Thyroid gland (tissue), 4 donors: ENCODE measurements around the gene ZNF618. TPM values are rescaled to one million over a fixed set of nuclear protein-coding genes. Genes with fewer than 3 reads are reported as not detected.

Source experiments
- DNase-seq, 2 donors: peaks; one replicate each; pipeline ENCODE4 v3.0.0-alpha.2; 2019
- H3K27ac ChIP-seq, 3 donors: fragments of 200-600 bp; sonication (generic); 1 replicate in 2 of 3; 2 replicates in 1 of 3; pipeline ENCODE4 v1.5.1; 2016 to 2019; ENCODE audit warnings: mild to moderate bottlenecking in 1 of 3, moderate library complexity in 1 of 3
- H3K27me3 ChIP-seq: fragments of 200-600 bp; sonication (generic); one replicate; pipeline ENCODE4 v1.5.1; 2019
- H3K36me3 ChIP-seq, 2 donors: fragments of 200-600 bp; sonication (generic); one replicate each; pipeline ENCODE4 v1.5.1; 2016 to 2019
- H3K4me1 ChIP-seq, 2 donors: fragments of 200-600 bp; sonication (generic); one replicate each; pipeline ENCODE4 v1.5.1; 2017 to 2019
- H3K4me3 ChIP-seq, 3 donors: fragments of 200-600 bp; sonication (generic); replicated peaks in 1 of 3; 1 replicate in 2 of 3; 2 replicates in 1 of 3; pipeline ENCODE4 v1.5.1; 2016; ENCODE audit warnings: mild to moderate bottlenecking in 1 of 3
- H3K9me3 ChIP-seq: fragments of 200-600 bp; sonication (generic); one replicate; pipeline ENCODE4 v1.5.1; 2017
- POLR2A ChIP-seq, 2 donors: fragments of 450-650 bp; IDR thresholded peaks; one replicate each; pipeline ENCODE4 v1.6.1; 2017; ENCODE audit warnings: antibody characterized with exemption in 2 of 2, mild to moderate bottlenecking in 2 of 2, moderate library complexity in 1 of 2
- WGBS, 2 donors: methylation state at CpG; one replicate each; pipeline ENCODE4 v1.1.5; 2017; 5-methylcytosine and 5-hydroxymethylcytosine counted together
- intact Hi-C: fragments of 100-400 bp; cut with DNase I; formaldehyde crosslinking; loops from one replicate; pipeline ENCODE4 v1.15.1; 2023
- total RNA-seq, 4 donors: library from RNA; depleted of rRNA; stranded (reverse); fragments of >200 nt; gene quantifications; one replicate each; pipeline ENCODE4 v1.2.3, GENCODE V29; 2016
- TF ChIP-seq, protein P1 (sequence below), 6 experiments: fragments of 200-600 bp in 3 of 6; fragments of 450-650 bp in 3 of 6; sonication (generic) in 3 of 6; IDR thresholded peaks; one replicate each; pipeline ENCODE4 v1.5.1; 2016 to 2019; ENCODE audit warnings: antibody characterized with exemption in 6 of 6, mild to moderate bottlenecking in 2 of 6, inconsistent platforms in 1 of 6, moderate library complexity in 1 of 6

ZNF618 gene
- total RNA-seq, 4 donors from 2014 or later = 9.9 to 17.5 (median 15.5) TPM

DNA sequence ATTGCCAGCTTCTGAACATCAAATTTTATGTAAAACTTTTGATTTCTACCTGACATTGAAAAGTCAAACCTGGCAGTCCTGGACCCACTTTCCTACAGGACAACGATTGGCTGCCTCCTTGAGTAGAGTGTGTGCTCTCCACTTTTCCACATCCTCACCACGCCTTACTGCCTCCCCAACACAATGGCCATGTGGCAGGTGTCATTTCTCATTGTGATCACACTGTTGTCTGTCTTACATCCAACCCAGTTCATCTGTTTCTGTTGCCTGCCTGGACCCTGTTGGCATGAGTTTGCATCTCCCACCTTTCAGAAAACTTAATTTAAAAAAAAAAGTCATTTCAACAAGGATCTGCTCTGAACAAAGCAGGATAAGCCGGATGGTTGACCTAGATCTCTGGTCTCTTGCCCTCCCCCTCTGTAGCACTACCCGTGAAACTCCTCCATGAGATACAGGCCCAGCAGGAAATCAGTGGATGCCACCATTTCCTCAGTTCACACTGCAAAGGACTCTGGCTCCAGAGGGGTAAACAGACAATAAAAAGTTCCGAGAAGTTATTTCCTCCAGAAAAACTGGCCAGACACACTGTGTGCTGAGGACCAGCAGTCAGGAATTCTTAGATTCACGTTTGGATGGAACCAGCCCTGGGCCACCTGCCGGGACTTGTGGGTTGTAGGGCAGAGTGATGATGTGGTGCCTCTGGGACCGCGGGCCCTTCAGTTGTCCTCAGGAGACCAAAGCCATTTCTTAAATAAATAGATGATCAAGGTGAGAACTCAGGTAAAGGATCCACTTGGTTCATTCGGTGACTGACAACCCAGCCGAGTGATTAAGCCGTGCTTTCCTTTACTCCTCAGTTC lies 153.4 kb downstream of the ZNF618 start:
- Histone ChIP-seq H3K27ac (no peak overlapping the region), H3K4me1 (no peaks in the 10 kb centered on the region), H3K36me3 (peaks cover 0 to 9% of the 10 kb centered on the region in 2 donors), H3K4me3 (no peak overlapping the region), H3K27me3 (no peaks in the 10 kb centered on the region), H3K9me3 (no peaks in the 10 kb centered on the region)
- WGBS, 2 donors = 82 to 86% methylated on average over 12 of the region's 12 CpGs
- no peak for DNase-seq
- no peak for TF ChIP-seq POLR2A (IDR thresholded peaks at IDR 0.05)
- TF ChIP-seq, protein P1, sequence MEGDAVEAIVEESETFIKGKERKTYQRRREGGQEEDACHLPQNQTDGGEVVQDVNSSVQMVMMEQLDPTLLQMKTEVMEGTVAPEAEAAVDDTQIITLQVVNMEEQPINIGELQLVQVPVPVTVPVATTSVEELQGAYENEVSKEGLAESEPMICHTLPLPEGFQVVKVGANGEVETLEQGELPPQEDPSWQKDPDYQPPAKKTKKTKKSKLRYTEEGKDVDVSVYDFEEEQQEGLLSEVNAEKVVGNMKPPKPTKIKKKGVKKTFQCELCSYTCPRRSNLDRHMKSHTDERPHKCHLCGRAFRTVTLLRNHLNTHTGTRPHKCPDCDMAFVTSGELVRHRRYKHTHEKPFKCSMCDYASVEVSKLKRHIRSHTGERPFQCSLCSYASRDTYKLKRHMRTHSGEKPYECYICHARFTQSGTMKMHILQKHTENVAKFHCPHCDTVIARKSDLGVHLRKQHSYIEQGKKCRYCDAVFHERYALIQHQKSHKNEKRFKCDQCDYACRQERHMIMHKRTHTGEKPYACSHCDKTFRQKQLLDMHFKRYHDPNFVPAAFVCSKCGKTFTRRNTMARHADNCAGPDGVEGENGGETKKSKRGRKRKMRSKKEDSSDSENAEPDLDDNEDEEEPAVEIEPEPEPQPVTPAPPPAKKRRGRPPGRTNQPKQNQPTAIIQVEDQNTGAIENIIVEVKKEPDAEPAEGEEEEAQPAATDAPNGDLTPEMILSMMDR (IDR thresholded peaks at IDR 0.05) = no peak
- intact Hi-C loops = loop anchor here (10.0 kb wide), 1 partner anchor 225 kb away; no protein-coding TSS in a partner anchor

DNA sequence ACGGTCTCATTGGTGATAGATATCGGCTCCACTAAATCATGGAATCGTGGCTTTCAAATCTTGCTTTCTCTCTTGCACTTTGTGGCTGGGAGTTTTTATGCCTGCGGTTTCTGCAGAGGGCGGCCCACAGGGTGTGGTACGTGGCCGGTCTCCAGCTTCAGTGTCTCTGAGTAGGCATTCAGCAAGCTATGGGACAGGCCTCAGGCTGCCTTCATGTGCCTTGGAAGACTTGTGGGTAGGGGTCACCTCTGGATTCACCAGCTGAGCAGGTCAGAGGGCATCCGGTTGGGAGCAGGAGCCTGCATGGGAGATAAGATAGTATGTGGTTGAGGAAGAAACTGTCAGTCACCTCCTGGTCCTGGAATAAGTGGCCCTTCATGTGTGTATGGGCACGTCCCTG lies 154.3 kb downstream of the ZNF618 start:
- DNase-seq = no peak
- Histone ChIP-seq H3K27me3 (no peaks in the 10 kb centered on the region), H3K9me3 (no peaks in the 10 kb centered on the region), H3K36me3 (peaks cover 0 to 9% of the 10 kb centered on the region in 2 donors), H3K27ac (no peak overlapping the region), H3K4me1 (no peaks in the 10 kb centered on the region), H3K4me3 (no peak overlapping the region)
- WGBS, 2 donors = 95% methylated on average over 8 to 9 of the region's 9 CpGs
- intact Hi-C loops = loop anchor here (10.0 kb wide), 1 partner anchor 226 kb away; no protein-coding TSS in a partner anchor
- TF ChIP-seq, protein P1 (IDR thresholded peaks at IDR 0.05) = no peak
- TF ChIP-seq POLR2A (IDR thresholded peaks at IDR 0.05) = no peak

DNA sequence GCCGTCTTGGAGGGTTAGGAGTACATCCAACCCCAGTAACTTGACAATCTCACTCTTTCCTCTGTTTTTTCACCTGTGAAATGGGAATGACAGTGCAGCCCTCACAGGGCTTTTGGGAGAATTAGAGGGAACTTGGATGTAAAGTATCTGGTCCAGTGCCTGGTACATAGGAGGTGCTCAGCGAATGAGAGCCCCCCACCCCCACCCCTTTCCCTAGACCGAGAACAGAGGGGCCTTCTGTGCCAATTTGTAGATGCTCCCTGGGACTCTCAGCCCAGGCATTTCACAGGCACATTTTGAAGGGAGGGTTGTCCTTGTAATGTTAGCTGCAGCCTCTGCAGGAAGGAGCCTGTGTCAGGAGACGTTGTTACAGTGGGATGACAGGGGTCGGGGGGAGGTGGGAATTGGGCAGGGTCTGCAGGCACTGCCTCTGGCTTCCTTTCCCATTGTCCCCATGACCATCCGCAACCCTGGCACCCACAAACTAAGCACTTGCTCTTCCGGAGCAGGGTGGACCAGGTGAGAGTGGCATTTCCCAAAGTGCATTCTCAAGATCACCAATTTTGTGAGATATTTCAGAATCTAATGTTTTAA lies 155.0 kb downstream of the ZNF618 start:
- no peaks in the 10 kb centered on the region for H3K9me3 ChIP-seq
- no peak for DNase-seq
- H3K4me1 ChIP-seq = no peaks in the 10 kb centered on the region
- intact Hi-C loops = loop anchor here (10.0 kb wide), 1 partner anchor 226 kb away; no protein-coding TSS in a partner anchor
- no peak for TF ChIP-seq POLR2A (IDR thresholded peaks at IDR 0.05)
- WGBS, 2 donors = 94 to 99% methylated on average over 7 of the region's 7 CpGs
- H3K27ac ChIP-seq = no peak overlapping the region
- H3K27me3 ChIP-seq = no peaks in the 10 kb centered on the region
- H3K36me3 ChIP-seq = peaks cover under 1 to 9% of the 10 kb centered on the region in 2 donors
- no peak overlapping the region for H3K4me3 ChIP-seq

DNA sequence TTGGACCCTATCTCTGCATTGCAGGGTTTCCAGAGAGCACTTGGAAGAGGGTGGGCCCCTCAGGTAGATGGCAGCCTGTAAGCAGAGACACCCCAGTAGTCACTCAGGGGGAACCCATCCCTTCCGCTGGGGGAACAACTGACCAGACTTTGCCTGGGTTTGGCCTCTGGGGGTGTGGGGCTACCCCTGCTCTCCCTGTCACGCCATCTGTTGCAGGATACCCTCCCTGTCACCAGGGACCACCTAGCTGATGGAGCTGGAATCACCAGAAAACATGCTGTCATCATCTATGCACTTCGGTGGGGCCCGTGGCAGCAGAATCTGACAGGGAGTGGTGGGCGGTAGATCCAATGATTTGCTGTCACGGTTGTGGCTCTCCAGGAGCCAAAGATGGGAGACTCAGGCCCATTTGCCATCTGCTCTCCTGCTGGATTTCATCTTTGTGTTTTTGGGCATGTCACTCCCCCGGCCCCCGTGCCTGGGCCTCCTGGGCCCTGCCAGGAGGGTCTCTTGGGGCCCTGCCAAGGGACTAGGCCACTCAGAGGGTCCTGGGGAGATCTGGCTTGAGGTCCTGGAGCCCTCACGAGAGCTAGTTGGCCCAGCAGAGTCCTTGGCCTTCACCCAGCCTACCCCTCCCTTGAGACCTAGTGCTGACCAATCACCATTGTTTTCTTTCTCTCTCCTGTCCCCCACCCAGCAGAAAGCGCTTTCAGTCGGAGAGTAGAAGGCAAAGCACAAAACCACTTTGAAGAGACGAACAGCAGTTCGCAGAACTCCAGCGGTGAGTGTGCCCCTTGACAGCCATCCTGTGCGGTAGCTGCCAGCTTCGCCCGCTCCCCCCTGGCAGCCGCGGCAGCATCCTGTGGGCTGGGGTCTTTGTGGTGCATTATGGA lies 156.1 kb downstream of the ZNF618 start:
- peaks cover 11 to 15% of the 10 kb centered on the region in 2 donors for H3K36me3 ChIP-seq
- no peak overlapping the region for H3K27ac ChIP-seq
- no peaks in the 10 kb centered on the region for H3K4me1 ChIP-seq
- TF ChIP-seq, protein P1 (IDR thresholded peaks at IDR 0.05) = no peak
- no peak for TF ChIP-seq POLR2A (IDR thresholded peaks at IDR 0.05)
- H3K4me3 ChIP-seq = no peak overlapping the region
- 85 to 89% methylated on average over 16 to 19 of the region's 19 CpGs for WGBS, 2 donors
- DNase-seq = no peak
- no peaks in the 10 kb centered on the region for H3K9me3 ChIP-seq
- no peaks in the 10 kb centered on the region for H3K27me3 ChIP-seq
- intact Hi-C loops = loop anchor here (10.0 kb wide), 1 partner anchor 227 kb away; no protein-coding TSS in a partner anchor
